VCaP (cell line): ENCODE data around the gene EPB41L4B.

Experiments used
- H3K27ac ChIP-seq: fragments of 450-650 bp; 2 replicates; pipeline ENCODE4 v1.5.1; 2017
- TF ChIP-seq, protein P1 (sequence below): fragments of 450-650 bp; conservative IDR thresholded peaks from 2 replicates; pipeline ENCODE4 v1.5.1; 2017; ENCODE audit warnings: mild to moderate bottlenecking, moderate library complexity

The EPB41L4B gene

DNA sequence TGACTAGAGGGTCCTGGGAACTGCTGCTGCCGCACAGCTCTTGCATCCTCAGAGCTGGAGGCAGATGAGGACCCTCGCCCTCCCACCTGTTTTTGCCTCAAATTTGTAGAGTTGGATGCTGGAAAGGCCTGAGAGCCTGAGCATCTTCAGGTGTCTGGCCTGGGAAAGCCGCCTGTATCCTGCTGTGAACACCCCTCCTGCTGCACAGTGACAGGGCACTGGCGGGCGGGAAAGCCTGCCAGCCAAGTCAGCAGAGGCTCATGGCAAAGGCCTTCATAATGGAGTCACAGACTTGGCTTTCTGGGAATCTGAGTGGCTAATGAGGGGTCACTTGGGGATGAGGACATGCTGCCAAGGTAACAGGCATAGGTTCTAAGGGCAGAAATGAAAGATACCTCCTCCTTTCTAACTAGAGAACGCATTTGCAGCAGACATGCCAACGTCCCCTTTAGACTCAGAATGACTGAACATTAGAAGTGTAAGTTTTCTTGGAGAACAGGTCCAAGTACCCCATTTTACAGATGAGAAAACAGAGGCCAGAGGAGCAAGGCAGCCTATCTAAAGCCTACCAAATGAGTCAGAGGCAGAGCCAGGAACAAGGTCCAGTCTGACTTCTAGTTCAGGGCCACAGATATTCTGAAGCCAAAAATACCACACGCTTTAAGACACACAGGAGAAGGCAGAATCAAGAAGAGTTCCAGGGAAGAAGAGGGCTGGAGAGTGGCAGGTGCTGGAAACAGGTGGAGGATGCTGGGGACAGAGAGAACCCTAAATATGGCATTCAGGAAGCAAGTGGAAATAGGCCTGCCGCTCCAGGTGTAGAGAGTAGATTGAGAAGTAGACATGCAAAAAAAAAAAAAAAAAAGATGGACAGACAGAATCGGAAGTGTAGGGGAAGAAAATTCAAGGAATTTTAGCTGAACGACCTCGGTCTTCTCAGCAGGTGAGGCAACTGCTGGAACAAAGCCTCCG is 44.1 kb downstream of the EPB41L4B start:
- TF ChIP-seq, protein P1, sequence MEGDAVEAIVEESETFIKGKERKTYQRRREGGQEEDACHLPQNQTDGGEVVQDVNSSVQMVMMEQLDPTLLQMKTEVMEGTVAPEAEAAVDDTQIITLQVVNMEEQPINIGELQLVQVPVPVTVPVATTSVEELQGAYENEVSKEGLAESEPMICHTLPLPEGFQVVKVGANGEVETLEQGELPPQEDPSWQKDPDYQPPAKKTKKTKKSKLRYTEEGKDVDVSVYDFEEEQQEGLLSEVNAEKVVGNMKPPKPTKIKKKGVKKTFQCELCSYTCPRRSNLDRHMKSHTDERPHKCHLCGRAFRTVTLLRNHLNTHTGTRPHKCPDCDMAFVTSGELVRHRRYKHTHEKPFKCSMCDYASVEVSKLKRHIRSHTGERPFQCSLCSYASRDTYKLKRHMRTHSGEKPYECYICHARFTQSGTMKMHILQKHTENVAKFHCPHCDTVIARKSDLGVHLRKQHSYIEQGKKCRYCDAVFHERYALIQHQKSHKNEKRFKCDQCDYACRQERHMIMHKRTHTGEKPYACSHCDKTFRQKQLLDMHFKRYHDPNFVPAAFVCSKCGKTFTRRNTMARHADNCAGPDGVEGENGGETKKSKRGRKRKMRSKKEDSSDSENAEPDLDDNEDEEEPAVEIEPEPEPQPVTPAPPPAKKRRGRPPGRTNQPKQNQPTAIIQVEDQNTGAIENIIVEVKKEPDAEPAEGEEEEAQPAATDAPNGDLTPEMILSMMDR = no peak
- H3K27ac ChIP-seq = no peak overlapping the region

DNA sequence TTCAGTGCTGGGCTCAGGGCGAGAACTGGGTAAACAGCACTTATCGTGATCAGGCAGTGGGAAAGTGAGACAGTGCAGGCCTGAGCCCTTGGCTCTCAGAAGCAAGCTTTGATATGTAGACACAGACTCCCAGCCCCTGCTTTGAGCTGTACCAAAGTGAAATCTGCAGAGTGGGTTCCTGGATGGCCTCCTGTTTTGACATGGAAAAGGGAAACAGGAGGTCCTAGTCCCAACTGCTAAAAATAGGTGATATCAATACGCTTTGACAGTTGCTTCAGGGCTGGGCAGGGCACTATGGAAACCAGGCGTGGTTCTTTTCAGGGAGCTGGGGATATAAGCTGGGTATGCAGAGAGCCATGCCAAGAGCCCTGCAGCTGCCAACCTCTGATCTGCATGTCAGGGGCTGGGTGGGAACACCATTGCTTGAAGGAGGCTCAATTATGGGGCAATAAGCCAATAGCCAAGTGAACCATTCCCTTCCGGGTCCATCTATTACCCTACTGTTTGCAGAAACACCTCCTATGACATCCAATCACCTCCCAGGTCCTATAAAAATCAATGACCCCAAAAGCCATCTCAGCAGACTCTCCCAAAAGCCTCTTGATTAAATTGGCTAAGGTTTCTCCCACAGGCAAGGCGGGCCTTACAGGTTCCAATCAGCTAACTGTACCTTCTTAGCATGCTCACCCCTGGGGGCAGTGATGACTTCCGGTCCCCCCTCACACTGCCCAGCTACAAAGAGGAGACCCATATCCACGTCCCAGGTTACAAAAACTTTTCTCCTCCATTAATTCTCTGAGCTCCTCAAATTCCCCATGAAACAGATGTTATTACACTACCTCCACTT is 45.8 kb downstream of the EPB41L4B start:
- TF ChIP-seq, protein P1 = no peak
- no peak overlapping the region for H3K27ac ChIP-seq

DNA sequence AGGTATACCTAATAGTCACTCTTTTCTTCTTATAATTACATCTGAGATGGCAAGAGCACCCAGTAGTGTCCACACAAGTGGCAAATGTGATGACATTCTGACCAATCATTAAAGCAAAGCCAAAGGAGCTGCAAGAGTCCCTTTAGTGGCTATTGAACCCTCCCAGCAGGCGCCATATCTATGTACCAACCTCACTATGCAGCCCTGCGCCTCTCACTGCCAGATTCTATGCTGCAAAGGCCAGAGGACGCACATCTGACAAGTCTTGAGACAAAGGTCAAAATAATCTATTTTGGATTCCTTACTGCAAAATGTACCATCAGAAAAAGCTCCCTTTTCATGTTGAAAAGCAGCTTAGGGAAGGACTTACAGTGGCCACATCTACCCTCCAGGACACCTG is 47.0 kb downstream of the EPB41L4B start:
- TF ChIP-seq, protein P1 = no peak

DNA sequence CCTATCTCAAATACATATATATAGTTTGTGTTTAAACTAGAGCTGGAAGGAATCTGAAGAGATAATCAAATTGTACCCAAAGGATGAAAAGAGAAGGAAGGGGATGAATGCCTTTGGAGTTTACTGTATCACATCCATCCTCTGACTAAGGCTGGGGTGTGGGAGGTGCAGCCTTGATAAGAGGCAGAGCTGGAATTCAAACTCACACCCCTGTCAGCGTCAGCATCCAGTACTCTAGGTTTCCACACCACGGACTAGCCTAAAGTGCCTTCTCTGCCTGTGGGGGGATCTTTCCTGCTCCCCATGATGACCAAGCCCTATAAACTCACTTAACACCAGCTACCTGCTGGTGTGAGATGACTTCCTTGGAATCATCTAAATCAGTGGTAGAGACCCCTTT is 48.1 kb downstream of the EPB41L4B start:
- TF ChIP-seq, protein P1 = no peak
- no peak overlapping the region for H3K27ac ChIP-seq

More for the DNA sequence above, 47.0 kb downstream of the EPB41L4B start:
- no peak overlapping the region for H3K27ac ChIP-seq

DNA sequence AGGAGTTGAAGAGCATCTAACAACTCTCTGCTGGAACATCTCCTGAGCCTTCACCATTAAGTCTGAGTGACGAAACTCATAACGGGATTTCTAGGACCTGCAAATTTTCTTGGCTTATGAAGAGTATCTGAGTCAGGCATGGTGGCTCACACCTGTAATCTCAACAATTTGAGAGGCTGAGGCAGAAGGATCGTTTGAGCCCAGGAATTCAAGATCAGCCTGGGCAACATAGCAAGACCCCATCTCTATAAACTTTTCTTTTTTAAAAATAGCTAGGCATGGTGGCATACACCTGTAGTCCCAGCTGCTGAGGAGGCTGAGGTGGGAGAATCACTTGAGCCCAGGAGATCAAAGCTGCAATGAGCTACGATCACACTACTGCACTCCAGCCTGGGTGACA is 48.8 kb downstream of the EPB41L4B start:
- H3K27ac ChIP-seq = no peak overlapping the region
- TF ChIP-seq, protein P1 = no peak

DNA sequence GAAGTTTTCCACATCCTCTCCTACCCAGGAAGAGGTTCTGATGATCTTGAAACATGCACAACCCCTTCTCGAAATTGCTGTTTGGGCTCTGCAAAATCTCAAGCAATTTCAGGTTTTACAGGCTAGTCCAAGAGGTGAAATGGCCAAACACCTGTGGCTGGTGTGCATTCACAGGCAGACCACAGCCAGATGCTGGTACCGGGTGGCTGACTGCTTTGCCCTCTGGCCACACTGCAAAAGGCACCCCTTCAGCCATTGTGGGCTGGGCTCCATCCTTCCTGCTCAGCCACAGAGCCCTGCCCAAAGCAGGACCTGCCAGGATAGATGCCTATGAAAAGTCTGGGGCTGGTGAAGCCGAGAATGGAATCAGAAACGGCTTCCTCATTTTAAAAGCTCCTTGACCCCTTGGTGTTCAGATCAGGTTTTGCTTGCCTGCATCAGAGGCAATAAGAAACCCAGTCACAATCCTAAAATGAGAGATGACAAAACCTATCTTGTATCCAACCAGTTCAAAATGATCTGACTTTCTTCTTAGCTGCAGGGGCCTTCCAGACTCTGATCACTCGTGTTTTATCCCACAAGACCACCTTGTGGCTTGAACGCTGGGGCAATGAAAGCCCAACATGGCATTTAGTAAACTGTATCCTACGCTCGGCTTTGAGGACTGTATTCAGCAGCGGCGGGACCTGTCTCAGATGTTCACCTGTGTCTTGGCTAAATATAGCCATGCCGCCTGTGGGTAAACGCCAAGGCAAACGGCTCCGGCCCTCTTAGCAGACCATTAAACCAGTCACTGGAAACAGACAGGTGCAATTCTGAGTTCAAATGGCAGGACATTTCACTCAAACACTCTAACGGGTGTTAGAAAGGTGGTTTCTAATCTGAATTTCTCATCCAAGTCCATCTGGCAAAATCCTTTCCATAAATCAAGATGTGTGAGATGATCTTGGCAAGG is 49.6 kb downstream of the EPB41L4B start:
- TF ChIP-seq, protein P1 = no peak
- no peak overlapping the region for H3K27ac ChIP-seq
